ENCODE results near the gene SMYD1.

SMYD1 gene

GRCh38 chr2:88121678-88122077 is 54.1 kb downstream of the SMYD1 start:
- H3K36me3 Mint-ChIP-seq (ENCODE audit: insufficient read depth): peaks cover 2% of the 10 kb centered on the region
- DNase-seq (ENCODE audit: low spot score in 2 of 2) (no peak), ATAC-seq (replicated peaks; ENCODE audit: extremely low read depth, poor library complexity, severe bottlenecking) (no peak)
- H3K4me1 Mint-ChIP-seq: no peaks in the 10 kb centered on the region
- H3K27me3 Mint-ChIP-seq: peaks cover 79% of the 10 kb centered on the region
- H3K27ac Mint-ChIP-seq (ENCODE audit: low read depth): no peak overlapping the region
- H3K9me3 Mint-ChIP-seq: no peaks in the 10 kb centered on the region
- H3K4me3 Mint-ChIP-seq: no peak overlapping the region

GRCh38 chr2:88122141-88122884 is 54.7 kb downstream of the SMYD1 start:
- ATAC-seq (replicated peaks; ENCODE audit: extremely low read depth, poor library complexity, severe bottlenecking): no peak

GRCh38 chr2:88123164-88123974 is 55.7 kb downstream of the SMYD1 start:
- Mint-ChIP-seq H3K27me3 (peaks cover 79% of the 10 kb centered on the region), H3K27ac (ENCODE audit: low read depth) (no peak overlapping the region), H3K36me3 (ENCODE audit: insufficient read depth) (peaks cover 2% of the 10 kb centered on the region), H3K9me3 (no peaks in the 10 kb centered on the region), H3K4me1 (no peaks in the 10 kb centered on the region), H3K4me3 (no peak overlapping the region)
- DNase-seq (ENCODE audit: low spot score in 2 of 2) (no peak), ATAC-seq (replicated peaks; ENCODE audit: extremely low read depth, poor library complexity, severe bottlenecking) (no peak)

More at GRCh38 chr2:88122141-88122884, 54.7 kb downstream of the SMYD1 start:
- H3K27ac Mint-ChIP-seq (ENCODE audit: low read depth): no peak overlapping the region
- no peaks in the 10 kb centered on the region for H3K4me1 Mint-ChIP-seq
- H3K36me3 Mint-ChIP-seq (ENCODE audit: insufficient read depth): peaks cover 2% of the 10 kb centered on the region
- H3K9me3 Mint-ChIP-seq: no peaks in the 10 kb centered on the region
- no peak for DNase-seq (ENCODE audit: low spot score in 2 of 2)
- peaks cover 79% of the 10 kb centered on the region for H3K27me3 Mint-ChIP-seq
- no peak overlapping the region for H3K4me3 Mint-ChIP-seq

- H3K9me3 Mint-ChIP-seq: no peaks in the 10 kb centered on the region
- DNase-seq (ENCODE audit: low spot score in 2 of 2) (no peak), ATAC-seq (replicated peaks; ENCODE audit: extremely low read depth, poor library complexity, severe bottlenecking) (no peak)
- peaks cover 78% of the 10 kb centered on the region for H3K27me3 Mint-ChIP-seq
- H3K36me3 Mint-ChIP-seq (ENCODE audit: insufficient read depth): peaks cover 2% of the 10 kb centered on the region
- H3K27ac Mint-ChIP-seq (ENCODE audit: low read depth): no peak overlapping the region
- no peaks in the 10 kb centered on the region for H3K4me1 Mint-ChIP-seq
- H3K4me3 Mint-ChIP-seq: no peak overlapping the region
Measured at GRCh38 chr2:88123975-88124917, 56.6 kb downstream of the SMYD1 start.

GRCh38 chr2:88125344-88125923 is 57.8 kb downstream of the SMYD1 start:
- no peaks in the 10 kb centered on the region for H3K4me1 Mint-ChIP-seq
- DNase-seq (ENCODE audit: low spot score in 2 of 2) (no peak), ATAC-seq (replicated peaks; ENCODE audit: extremely low read depth, poor library complexity, severe bottlenecking) (no peak)
- H3K9me3 Mint-ChIP-seq: no peaks in the 10 kb centered on the region
- H3K4me3 Mint-ChIP-seq: no peak overlapping the region
- H3K36me3 Mint-ChIP-seq (ENCODE audit: insufficient read depth): peaks cover 2% of the 10 kb centered on the region
- no peak overlapping the region for H3K27ac Mint-ChIP-seq (ENCODE audit: low read depth)
- peaks cover 83% of the 10 kb centered on the region for H3K27me3 Mint-ChIP-seq

GRCh38 chr2:88125924-88126771 is 58.5 kb downstream of the SMYD1 start:
- no peaks in the 10 kb centered on the region for H3K4me1 Mint-ChIP-seq
- no peaks in the 10 kb centered on the region for H3K9me3 Mint-ChIP-seq
- peaks cover 2% of the 10 kb centered on the region for H3K36me3 Mint-ChIP-seq (ENCODE audit: insufficient read depth)
- ATAC-seq (replicated peaks; ENCODE audit: extremely low read depth, poor library complexity, severe bottlenecking): no peak
- DNase-seq (ENCODE audit: low spot score in 2 of 2): no peak
- peaks cover 77% of the 10 kb centered on the region for H3K27me3 Mint-ChIP-seq
- H3K4me3 Mint-ChIP-seq: no peak overlapping the region
- H3K27ac Mint-ChIP-seq (ENCODE audit: low read depth): no peak overlapping the region

GRCh38 chr2:88126772-88127637 is 59.4 kb downstream of the SMYD1 start:
- Mint-ChIP-seq H3K27me3 (peaks cover 76% of the 10 kb centered on the region), H3K4me1 (no peaks in the 10 kb centered on the region), H3K9me3 (no peaks in the 10 kb centered on the region), H3K4me3 (no peak overlapping the region), H3K36me3 (ENCODE audit: insufficient read depth) (peaks cover 2% of the 10 kb centered on the region), H3K27ac (ENCODE audit: low read depth) (no peak overlapping the region)
- DNase-seq (ENCODE audit: low spot score in 2 of 2): no peak
- ATAC-seq (replicated peaks; ENCODE audit: extremely low read depth, poor library complexity, severe bottlenecking): no peak

- DNase-seq (ENCODE audit: low spot score in 2 of 2): no peak
- no peak overlapping the region for H3K4me3 Mint-ChIP-seq
- H3K27ac Mint-ChIP-seq (ENCODE audit: low read depth): no peak overlapping the region
- H3K9me3 Mint-ChIP-seq: no peaks in the 10 kb centered on the region
- peaks cover 2% of the 10 kb centered on the region for H3K36me3 Mint-ChIP-seq (ENCODE audit: insufficient read depth)
- no peak for ATAC-seq (replicated peaks; ENCODE audit: extremely low read depth, poor library complexity, severe bottlenecking)
- peaks cover 76% of the 10 kb centered on the region for H3K27me3 Mint-ChIP-seq
- H3K4me1 Mint-ChIP-seq: no peaks in the 10 kb centered on the region
Measured at GRCh38 chr2:88127638-88127887, 59.9 kb downstream of the SMYD1 start.

GRCh38 chr2:88127888-88128653 is 60.4 kb downstream of the SMYD1 start, which contains the start of gene FABP1:
Gene FABP1, minus strand, starts transcription at chr2:88128062. Its CDS starts 45 bp downstream, at chr2:88128017.
- Mint-ChIP-seq H3K4me3 (no peak within 1 kb of the TSS), H3K27me3 (peaks cover 74% of the 10 kb centered on the region), H3K27ac (ENCODE audit: low read depth) (no peak within 1 kb of the TSS), H3K36me3 (ENCODE audit: insufficient read depth) (peaks cover 2% of the 10 kb centered on the region), H3K4me1 (no peaks in the 10 kb centered on the region), H3K9me3 (no peaks in the 10 kb centered on the region)
- ATAC-seq (replicated peaks; ENCODE audit: extremely low read depth, poor library complexity, severe bottlenecking): no peak
- no peak for DNase-seq (ENCODE audit: low spot score in 2 of 2)

- peaks cover 2% of the 10 kb centered on the region for H3K36me3 Mint-ChIP-seq (ENCODE audit: insufficient read depth)
- H3K4me1 Mint-ChIP-seq: no peaks in the 10 kb centered on the region
- H3K4me3 Mint-ChIP-seq: no peak overlapping the region
- peaks cover 71% of the 10 kb centered on the region for H3K27me3 Mint-ChIP-seq
- H3K27ac Mint-ChIP-seq (ENCODE audit: low read depth): peak overlapping the region; percentile 17
- H3K9me3 Mint-ChIP-seq: no peaks in the 10 kb centered on the region
- DNase-seq (ENCODE audit: low spot score in 2 of 2): no peak
- no peak for ATAC-seq (replicated peaks; ENCODE audit: extremely low read depth, poor library complexity, severe bottlenecking)
Measured at GRCh38 chr2:88128654-88129312, 61.2 kb downstream of the SMYD1 start.
